ENCODE results near the gene CHRNA3.

CHRNA3 gene

GRCh38 chr15:78654272-78654671, 33.5 kb upstream of the CHRNA3 start:
- H4K12ac ChIP-seq (ENCODE audit: low read depth, low read length) = no peak overlapping the region
- H3K27ac ChIP-seq (ENCODE audit: low read depth, low read length) = no peak overlapping the region
- H3K14ac ChIP-seq (ENCODE audit: low read length) = no peak overlapping the region
- H3K9me3 ChIP-seq (ENCODE audit: insufficient read depth, low read depth, low read length) = no peaks in the 10 kb centered on the region
- H3K4me3 ChIP-seq (ENCODE audit: low read depth, low read length) = no peak overlapping the region
- no peak overlapping the region for H4K8ac ChIP-seq (ENCODE audit: low read depth, low read length)
- H3K36me3 ChIP-seq (ENCODE audit: control insufficient read depth in 1 of 2, insufficient read depth in 2 of 2, low read length in 2 of 2) = no peaks in the 10 kb centered on the region
- no peak overlapping the region for H4K91ac ChIP-seq (ENCODE audit: low read depth, low read length)
- no peak overlapping the region for H2AK5ac ChIP-seq (ENCODE audit: low read length)
- H3K79me1 ChIP-seq (ENCODE audit: low read length) = no peaks in the 10 kb centered on the region
- no peak overlapping the region for H2BK120ac ChIP-seq (ENCODE audit: insufficient read depth, low read length, poor library complexity)
- no peak overlapping the region for H2BK5ac ChIP-seq (ENCODE audit: low read depth, low read length, poor library complexity)
- H3K23ac ChIP-seq (ENCODE audit: low read length) = no peak overlapping the region
- H3K27me3 ChIP-seq (ENCODE audit: insufficient read depth, low read length) = no peaks in the 10 kb centered on the region
- no peak overlapping the region for H3K4ac ChIP-seq (ENCODE audit: low read depth, low read length)
- H2BK12ac ChIP-seq (ENCODE audit: low read length) = no peak overlapping the region
- no peak overlapping the region for H3K4me2 ChIP-seq (ENCODE audit: low read length)
- no CpG with 5 or more reads among the region's 4 CpGs for WGBS (ENCODE audit: extremely low coverage, insufficient coverage, insufficient read length)
- no peak for DNase-seq
- H3K4me1 ChIP-seq (ENCODE audit: control insufficient read depth in 1 of 2, insufficient read depth in 2 of 2, low read length in 2 of 2) = no peaks in the 10 kb centered on the region
- no peaks in the 10 kb centered on the region for H3K79me2 ChIP-seq (ENCODE audit: control insufficient read depth, insufficient read depth, low read length, poor library complexity)
- H3K9ac ChIP-seq (ENCODE audit: low read length) = no peak overlapping the region
- H3K18ac ChIP-seq (ENCODE audit: low read length) = no peak overlapping the region
- H2AFZ ChIP-seq (ENCODE audit: insufficient read depth, low read length, poor library complexity) = no peak overlapping the region

GRCh38 chr15:78651930-78652615, 31.3 kb upstream of the CHRNA3 start:
- Histone ChIP-seq H3K18ac (ENCODE audit: low read length) (no peak overlapping the region), H2BK5ac (ENCODE audit: low read depth, low read length, poor library complexity) (no peak overlapping the region), H3K4me2 (ENCODE audit: low read length) (no peak overlapping the region), H3K4me1 (ENCODE audit: control insufficient read depth in 1 of 2, insufficient read depth in 2 of 2, low read length in 2 of 2) (no peaks in the 10 kb centered on the region), H3K36me3 (ENCODE audit: control insufficient read depth in 1 of 2, insufficient read depth in 2 of 2, low read length in 2 of 2) (no peaks in the 10 kb centered on the region), H2AK5ac (ENCODE audit: low read length) (no peak overlapping the region), H3K27ac (ENCODE audit: low read depth, low read length) (no peak overlapping the region), H3K4ac (ENCODE audit: low read depth, low read length) (no peak overlapping the region), H4K12ac (ENCODE audit: low read depth, low read length) (no peak overlapping the region), H3K79me2 (ENCODE audit: control insufficient read depth, insufficient read depth, low read length, poor library complexity) (no peaks in the 10 kb centered on the region), H3K27me3 (ENCODE audit: insufficient read depth, low read length) (no peaks in the 10 kb centered on the region), H3K79me1 (ENCODE audit: low read length) (no peaks in the 10 kb centered on the region), H3K23ac (ENCODE audit: low read length) (no peak overlapping the region), H2BK120ac (ENCODE audit: insufficient read depth, low read length, poor library complexity) (no peak overlapping the region), H2BK12ac (ENCODE audit: low read length) (no peak overlapping the region), H3K9ac (ENCODE audit: low read length) (no peak overlapping the region), H3K9me3 (ENCODE audit: insufficient read depth, low read depth, low read length) (no peaks in the 10 kb centered on the region), H2AFZ (ENCODE audit: insufficient read depth, low read length, poor library complexity) (no peak overlapping the region), H4K8ac (ENCODE audit: low read depth, low read length) (no peak overlapping the region), H3K4me3 (ENCODE audit: low read depth, low read length) (no peak overlapping the region), H3K14ac (ENCODE audit: low read length) (no peak overlapping the region), H4K91ac (ENCODE audit: low read depth, low read length) (no peak overlapping the region)
- WGBS (ENCODE audit: extremely low coverage, insufficient coverage, insufficient read length) = no CpG with 5 or more reads among the region's 1 CpG
- no peak for DNase-seq

- H3K23ac ChIP-seq (ENCODE audit: low read length) = no peak overlapping the region
- H3K18ac ChIP-seq (ENCODE audit: low read length) = no peak overlapping the region
- no peaks in the 10 kb centered on the region for H3K9me3 ChIP-seq (ENCODE audit: insufficient read depth, low read depth, low read length)
- WGBS (ENCODE audit: extremely low coverage, insufficient coverage, insufficient read length) = no CpG with 5 or more reads among the region's 3 CpGs
- no peak overlapping the region for H4K91ac ChIP-seq (ENCODE audit: low read depth, low read length)
- H3K4me3 ChIP-seq (ENCODE audit: low read depth, low read length) = no peak overlapping the region
- no peak overlapping the region for H2BK5ac ChIP-seq (ENCODE audit: low read depth, low read length, poor library complexity)
- no peak overlapping the region for H2BK120ac ChIP-seq (ENCODE audit: insufficient read depth, low read length, poor library complexity)
- H3K4me2 ChIP-seq (ENCODE audit: low read length) = no peak overlapping the region
- H3K4ac ChIP-seq (ENCODE audit: low read depth, low read length) = no peak overlapping the region
- H3K9ac ChIP-seq (ENCODE audit: low read length) = no peak overlapping the region
- H3K27me3 ChIP-seq (ENCODE audit: insufficient read depth, low read length) = no peaks in the 10 kb centered on the region
- H2BK12ac ChIP-seq (ENCODE audit: low read length) = no peak overlapping the region
- no peaks in the 10 kb centered on the region for H3K79me2 ChIP-seq (ENCODE audit: control insufficient read depth, insufficient read depth, low read length, poor library complexity)
- H3K27ac ChIP-seq (ENCODE audit: low read depth, low read length) = no peak overlapping the region
- H3K36me3 ChIP-seq (ENCODE audit: control insufficient read depth in 1 of 2, insufficient read depth in 2 of 2, low read length in 2 of 2) = no peaks in the 10 kb centered on the region
- DNase-seq = no peak
- no peak overlapping the region for H3K14ac ChIP-seq (ENCODE audit: low read length)
- no peak overlapping the region for H4K12ac ChIP-seq (ENCODE audit: low read depth, low read length)
- no peaks in the 10 kb centered on the region for H3K79me1 ChIP-seq (ENCODE audit: low read length)
- H3K4me1 ChIP-seq (ENCODE audit: control insufficient read depth in 1 of 2, insufficient read depth in 2 of 2, low read length in 2 of 2) = no peaks in the 10 kb centered on the region
- no peak overlapping the region for H4K8ac ChIP-seq (ENCODE audit: low read depth, low read length)
- no peak overlapping the region for H2AFZ ChIP-seq (ENCODE audit: insufficient read depth, low read length, poor library complexity)
- no peak overlapping the region for H2AK5ac ChIP-seq (ENCODE audit: low read length)
Measured at GRCh38 chr15:78651007-78651406, 30.2 kb upstream of the CHRNA3 start.

GRCh38 chr15:78650022-78650421, 29.2 kb upstream of the CHRNA3 start:
- Histone ChIP-seq H2BK12ac (ENCODE audit: low read length) (no peak overlapping the region), H2BK120ac (ENCODE audit: insufficient read depth, low read length, poor library complexity) (no peak overlapping the region), H4K91ac (ENCODE audit: low read depth, low read length) (no peak overlapping the region), H3K79me2 (ENCODE audit: control insufficient read depth, insufficient read depth, low read length, poor library complexity) (no peaks in the 10 kb centered on the region), H3K27ac (ENCODE audit: low read depth, low read length) (no peak overlapping the region), H3K18ac (ENCODE audit: low read length) (no peak overlapping the region), H3K4me1 (ENCODE audit: control insufficient read depth in 1 of 2, insufficient read depth in 2 of 2, low read length in 2 of 2) (no peaks in the 10 kb centered on the region), H4K8ac (ENCODE audit: low read depth, low read length) (no peak overlapping the region), H3K9ac (ENCODE audit: low read length) (no peak overlapping the region), H3K4ac (ENCODE audit: low read depth, low read length) (no peak overlapping the region), H2AK5ac (ENCODE audit: low read length) (no peak overlapping the region), H3K23ac (ENCODE audit: low read length) (no peak overlapping the region), H3K4me3 (ENCODE audit: low read depth, low read length) (no peak overlapping the region), H3K36me3 (ENCODE audit: control insufficient read depth in 1 of 2, insufficient read depth in 2 of 2, low read length in 2 of 2) (no peaks in the 10 kb centered on the region), H4K12ac (ENCODE audit: low read depth, low read length) (no peak overlapping the region), H3K79me1 (ENCODE audit: low read length) (no peaks in the 10 kb centered on the region), H2AFZ (ENCODE audit: insufficient read depth, low read length, poor library complexity) (no peak overlapping the region), H3K27me3 (ENCODE audit: insufficient read depth, low read length) (no peaks in the 10 kb centered on the region), H3K14ac (ENCODE audit: low read length) (no peak overlapping the region), H3K4me2 (ENCODE audit: low read length) (no peak overlapping the region), H3K9me3 (ENCODE audit: insufficient read depth, low read depth, low read length) (no peaks in the 10 kb centered on the region), H2BK5ac (ENCODE audit: low read depth, low read length, poor library complexity) (no peak overlapping the region)
- no peak for DNase-seq
- no CpG with 5 or more reads among the region's 4 CpGs for WGBS (ENCODE audit: extremely low coverage, insufficient coverage, insufficient read length)
